ENCODE measurements around the gene GRB14.
A peak's percentile ranks its signal among the peaks of the same experiment; 100 is the strongest.
"Not testable (repeated sequence)": the region's sequence is repeated elsewhere in the genome, so short reads cannot be mapped to it uniquely, and the experiment has no call there.

Gene GRB14

GRCh38 chr2:164551519-164551918, 69.8 kb downstream of the GRB14 start:
- no peak for DNase-seq

DNA sequence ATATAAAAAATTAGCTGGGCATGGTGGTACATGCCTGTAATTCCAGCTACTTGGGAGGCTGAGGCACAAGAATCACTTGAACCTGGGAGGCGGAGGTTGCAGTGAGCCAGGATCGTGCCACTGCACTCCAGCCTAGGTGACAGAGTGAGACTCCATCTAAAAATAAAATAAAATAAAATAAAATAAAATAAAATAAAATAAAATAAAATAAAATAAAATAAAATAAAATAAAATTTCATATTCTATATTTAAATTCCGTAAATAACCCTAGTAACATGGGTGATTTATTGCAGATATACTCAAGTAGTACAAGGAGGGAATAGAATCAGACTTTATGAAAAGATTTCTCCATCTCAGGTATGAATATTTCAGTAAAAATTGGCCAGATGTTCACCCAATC, 71.6 kb downstream of the GRB14 start:
- not testable (repeated sequence) for DNase-seq

GRCh38 chr2:164545484-164545883, 75.8 kb downstream of the GRB14 start:
- no peak for DNase-seq

DNA sequence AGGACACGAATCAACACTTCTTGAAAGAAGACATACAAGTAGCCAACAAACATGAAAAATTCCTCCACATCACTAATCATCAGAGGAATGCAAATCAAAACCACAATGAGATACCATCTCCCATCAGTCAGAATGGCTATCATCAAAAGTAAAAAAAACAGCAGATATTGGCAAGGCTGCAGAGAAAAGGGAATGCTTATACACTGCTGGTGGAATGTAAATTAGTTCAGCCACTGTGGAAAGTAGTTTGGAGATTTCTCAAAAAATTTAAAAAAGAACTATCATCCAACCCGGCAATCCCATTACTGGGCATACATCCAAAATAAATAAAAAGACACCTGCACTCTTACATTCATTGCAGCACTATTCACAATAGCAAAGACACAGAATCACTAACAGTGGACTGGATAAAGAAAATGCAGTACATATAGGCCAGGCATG, 78.7 kb downstream of the GRB14 start:
- peak; percentile 74 for DNase-seq

GRCh38 chr2:164538240-164538866, 82.9 kb downstream of the GRB14 start:
- peak; percentile 55 for DNase-seq

- DNase-seq: no peak
Measured at GRCh38 chr2:164535280-164536025, 85.8 kb downstream of the GRB14 start.

DNA sequence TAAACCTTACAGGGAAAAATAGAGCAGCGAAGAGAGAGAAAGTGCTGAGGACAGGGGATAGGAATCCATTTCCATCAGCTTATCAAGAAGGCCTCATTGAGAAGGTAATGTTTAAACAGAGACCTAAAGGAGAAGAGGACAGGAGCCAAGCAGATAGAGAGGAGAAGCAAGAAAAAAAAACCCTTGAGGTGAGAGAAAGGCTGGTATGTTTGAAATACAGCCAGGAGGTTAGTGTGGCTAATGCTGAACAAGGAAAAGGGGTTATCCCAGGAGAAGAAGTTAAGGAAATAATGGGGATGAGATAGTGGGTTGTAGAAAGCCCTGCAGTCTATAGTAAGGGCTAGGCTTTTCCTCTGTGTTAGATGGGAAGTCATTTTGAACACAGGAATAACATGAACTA, 90.8 kb downstream of the GRB14 start:
- DNase-seq: no peak

DNA sequence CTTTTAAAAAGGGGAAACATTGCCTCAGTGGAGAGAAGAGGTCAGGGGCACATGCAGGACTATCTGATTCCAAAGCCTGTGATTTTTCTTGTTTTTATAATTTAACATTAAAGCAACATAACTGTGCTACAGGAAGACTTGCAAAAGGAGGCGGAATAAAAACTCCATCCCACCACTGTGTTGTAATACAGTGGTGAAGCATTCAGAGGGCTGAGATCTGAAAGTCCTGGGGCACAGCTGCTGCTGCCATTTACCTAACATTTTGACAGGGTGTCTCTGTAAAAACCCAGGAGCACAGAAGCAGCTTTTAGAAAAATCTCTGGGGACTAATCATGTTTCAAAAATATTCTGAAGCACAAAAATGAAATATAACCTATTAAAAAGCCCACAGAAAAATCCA, 97.6 kb downstream of the GRB14 start:
- DNase-seq: no peak

DNA sequence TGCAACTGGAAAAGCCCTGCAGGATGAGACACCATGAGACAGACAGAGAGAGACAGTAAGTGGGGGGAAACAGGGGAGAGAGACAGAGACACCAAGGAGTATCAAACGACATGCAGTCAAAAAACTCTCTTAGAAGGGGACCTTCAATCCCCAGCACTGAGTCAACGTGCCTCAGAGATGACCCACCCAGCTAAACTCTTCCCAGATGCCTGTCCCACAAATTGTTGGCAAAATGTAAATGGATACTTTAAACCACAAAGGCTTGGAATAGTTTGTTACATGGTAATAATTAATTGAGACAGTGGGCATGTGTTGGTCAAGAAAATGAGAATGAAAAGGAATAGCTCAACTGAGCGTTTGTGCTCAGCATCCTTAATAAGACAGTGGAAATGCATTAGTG, 98.3 kb downstream of the GRB14 start:
- DNase-seq: no peak

DNA sequence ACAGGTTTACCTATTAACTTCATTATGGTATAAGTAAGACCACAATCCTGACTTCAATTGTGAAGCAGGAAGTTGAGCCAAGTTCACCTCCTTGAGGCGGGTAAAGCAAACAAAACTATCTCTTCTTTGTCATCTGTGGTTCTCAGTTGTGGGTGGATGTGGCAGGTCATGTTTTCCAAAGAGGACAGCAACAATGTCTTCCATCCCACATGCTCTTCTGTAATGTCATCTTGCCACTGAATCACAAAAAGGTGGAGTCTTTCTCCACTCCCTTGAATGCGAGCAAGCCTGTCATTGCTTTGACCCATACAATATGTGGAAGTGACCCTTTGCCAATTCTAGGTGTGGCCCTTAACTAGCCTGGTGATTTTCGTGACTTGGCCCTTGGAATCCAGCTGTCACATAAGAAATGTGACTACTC, 98.7 kb downstream of the GRB14 start:
- no peak for DNase-seq

DNA sequence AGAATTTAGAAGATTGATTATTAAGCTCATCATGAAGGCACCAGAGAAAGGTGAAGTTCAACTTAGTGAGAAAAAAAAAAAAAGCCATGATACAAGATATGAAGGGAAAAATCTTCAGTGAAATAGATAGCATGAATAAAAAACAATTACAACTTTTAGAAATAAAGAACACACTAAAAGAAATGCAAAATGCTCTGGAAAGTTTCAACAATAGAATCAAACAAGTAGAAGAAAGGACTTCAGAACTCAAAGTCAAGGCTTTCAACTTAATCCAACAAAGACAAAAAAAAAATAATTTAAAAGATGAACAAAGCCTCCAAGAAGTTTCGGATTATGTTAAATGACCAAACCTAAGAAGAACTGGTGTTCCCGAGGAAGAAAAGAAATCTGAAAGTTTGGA, 105.5 kb downstream of the GRB14 start:
- no peak for DNase-seq

- DNase-seq: peak; percentile 21
Measured at GRCh38 chr2:164515030-164515429, 106.3 kb downstream of the GRB14 start.

DNA sequence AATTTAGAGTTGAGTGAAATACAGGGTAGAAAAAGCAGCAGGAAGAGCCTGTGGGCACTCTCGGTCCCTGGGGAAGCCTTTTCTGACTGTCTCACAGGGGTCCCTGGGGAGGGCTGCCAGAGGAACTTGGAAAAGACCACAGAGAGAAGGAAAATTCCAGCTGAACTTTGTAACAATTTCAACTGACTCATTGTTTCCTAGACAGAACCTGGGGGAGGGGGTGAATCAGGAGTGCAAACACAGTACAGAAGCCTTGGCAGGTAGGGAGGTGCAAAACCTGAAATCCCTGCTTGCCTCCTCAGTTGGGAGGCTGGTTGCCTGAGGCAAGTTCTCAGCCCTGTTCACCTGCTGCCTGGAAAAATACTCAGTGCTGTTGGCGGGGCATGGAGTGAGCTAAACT, 106.8 kb downstream of the GRB14 start:
- DNase-seq: no peak

- DNase-seq: no peak
Measured at GRCh38 chr2:164512871-164513270, 108.4 kb downstream of the GRB14 start.

DNA sequence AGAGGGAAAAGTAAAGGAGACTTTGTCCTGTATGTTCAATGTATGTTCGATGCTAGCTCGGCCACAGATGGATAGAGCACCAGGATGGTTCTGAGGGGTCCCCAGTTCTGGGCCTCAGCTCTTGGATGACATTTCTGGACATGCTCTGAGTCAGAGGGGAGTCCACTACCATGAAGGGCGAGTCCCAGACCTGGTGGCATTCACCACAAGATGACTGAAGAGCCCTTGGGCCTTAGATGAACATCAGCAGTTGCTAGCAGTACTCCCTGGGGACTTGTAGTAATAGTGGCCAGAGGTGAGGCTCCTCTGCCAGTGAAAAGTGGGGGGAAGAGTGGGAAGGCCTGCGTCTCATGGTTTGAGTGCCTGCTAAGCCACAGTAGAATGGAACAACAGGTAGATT, 109.5 kb downstream of the GRB14 start:
- no peak for DNase-seq

- no peak for DNase-seq
Measured at GRCh38 chr2:164510895-164511294, 110.4 kb downstream of the GRB14 start.

DNA sequence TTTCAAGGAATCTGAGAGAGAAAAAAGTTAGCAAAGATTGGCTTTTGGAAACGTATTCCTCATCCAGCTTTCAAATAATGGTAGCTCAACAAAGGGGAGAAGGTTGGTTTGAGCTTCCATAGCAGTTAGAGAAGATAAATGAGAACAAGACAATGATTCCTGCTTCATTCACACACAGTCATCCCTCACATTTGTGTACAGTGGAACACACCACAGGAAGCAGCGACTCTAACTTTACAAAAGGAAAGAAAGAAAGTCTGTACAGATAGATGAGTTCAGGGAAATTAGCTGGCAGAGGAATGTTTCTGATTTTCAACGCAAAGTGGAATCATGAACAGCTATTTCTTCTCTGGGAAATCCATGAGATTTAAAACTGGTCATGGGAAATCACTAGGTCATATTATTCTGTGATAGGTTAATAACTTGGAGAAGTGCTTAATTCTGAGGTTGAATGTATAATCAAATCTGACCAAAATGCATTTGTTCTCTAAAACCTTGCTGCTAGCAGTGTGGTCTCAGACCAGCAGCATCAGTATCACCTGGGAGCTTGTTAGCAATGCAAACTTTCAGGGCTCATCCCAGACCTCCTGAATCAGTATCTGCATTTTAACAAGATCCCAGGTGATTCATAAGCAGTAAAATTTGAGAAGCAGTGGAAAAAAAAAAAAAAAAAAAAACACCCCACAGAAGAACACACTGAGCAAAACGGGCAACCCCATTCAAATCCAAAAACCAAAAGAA, 112.0 kb downstream of the GRB14 start:
- DNase-seq: no peak

GRCh38 chr2:164504253-164504652, 117.0 kb downstream of the GRB14 start:
- DNase-seq: no peak

- DNase-seq: no peak
Measured at GRCh38 chr2:164498836-164499235, 122.4 kb downstream of the GRB14 start.

DNA sequence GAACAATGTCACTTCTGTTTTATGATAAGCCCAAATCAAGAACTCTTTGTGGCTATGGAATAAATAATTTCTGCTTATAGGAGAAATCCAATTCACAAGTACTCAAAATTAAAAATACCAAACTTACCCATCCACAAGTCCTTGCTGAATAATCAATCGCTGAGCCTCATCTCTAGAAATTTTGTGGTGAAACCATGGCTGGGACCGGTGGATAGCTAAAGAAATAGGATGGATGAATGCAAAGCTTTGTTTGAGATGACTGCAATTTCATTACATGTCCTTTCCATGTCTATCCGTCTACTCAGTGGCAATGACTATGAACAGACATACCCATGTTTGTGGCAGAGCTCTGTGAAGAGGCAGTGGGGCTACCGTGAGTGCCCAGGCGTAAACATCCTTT, 124.4 kb downstream of the GRB14 start:
- DNase-seq: no peak

DNA sequence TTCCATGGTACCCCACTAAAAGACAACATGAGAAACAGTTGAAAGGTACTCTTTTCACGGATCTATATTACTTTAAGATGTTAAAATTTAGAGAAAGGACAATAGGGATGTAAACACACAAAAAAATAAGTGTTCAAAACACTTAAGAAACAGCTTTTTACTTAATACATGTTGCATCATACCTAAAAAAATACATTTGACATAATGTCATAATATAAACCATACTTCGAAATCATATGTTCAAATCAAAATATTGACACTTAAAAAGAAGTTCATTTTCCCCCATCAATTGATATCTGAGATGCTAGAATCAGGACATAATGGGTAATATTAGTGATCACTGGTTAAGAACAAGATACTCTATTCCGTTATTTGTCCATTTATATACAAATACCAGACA, 124.9 kb downstream of the GRB14 start:
- no peak for DNase-seq

- peak; percentile 14 for DNase-seq
Measured at GRCh38 chr2:164495491-164496223, 125.6 kb downstream of the GRB14 start.

DNA sequence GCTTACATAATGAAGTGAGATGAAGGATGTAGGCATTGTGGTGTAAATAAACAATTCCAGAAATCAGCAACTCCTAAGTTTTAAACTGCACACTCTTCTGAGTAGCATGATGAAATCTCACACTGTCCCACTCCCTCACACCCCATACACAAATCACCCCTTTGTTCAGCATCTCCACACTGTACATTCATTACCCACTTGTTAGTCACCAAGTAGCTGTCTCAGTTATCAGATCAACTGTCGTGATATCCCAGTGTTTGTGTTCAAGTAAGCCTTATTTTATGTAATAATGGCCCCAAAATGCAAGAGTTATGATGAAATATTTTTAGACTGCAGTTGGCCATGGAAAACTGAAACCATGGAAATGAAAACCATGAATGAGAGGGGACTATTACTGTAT, 135.7 kb downstream of the GRB14 start:
- DNase-seq: no peak

All from NCI-H1105 treated with DMSO at 0.1 percent for 48 hours (cell line).